Peyer's patch (tissue), 4 donors: Measurements from ENCODE around the gene MKS1. TPM values are rescaled to one million over a fixed set of nuclear protein-coding genes. Genes with fewer than 3 reads are reported as not detected.

Source experiments
- DNase-seq, 3 donors: peaks; one replicate each; pipeline ENCODE4 v3.0.0-alpha.2; 2017 to 2019
- H3K27ac ChIP-seq, 4 donors: fragments of 200-600 bp; sonication (generic); one replicate each; pipeline ENCODE4 v1.5.1; 2016 to 2019
- H3K27me3 ChIP-seq, 2 donors: fragments of 200-600 bp; sonication (generic); one replicate each; pipeline ENCODE4 v1.5.1; 2019
- H3K36me3 ChIP-seq, 3 donors: fragments of 200-600 bp; sonication (generic); one replicate each; pipeline ENCODE4 v1.5.1; 2016 to 2019
- H3K4me1 ChIP-seq, 4 donors: fragments of 200-600 bp; sonication (generic); one replicate each; pipeline ENCODE4 v1.5.1; 2016 to 2019
- H3K4me3 ChIP-seq, 4 donors: fragments of 200-600 bp; sonication (generic); 1 replicate in 3 of 4; 2 replicates in 1 of 4; pipeline ENCODE4 v1.5.1; 2016 to 2019; ENCODE audit warnings: mild to moderate bottlenecking in 1 of 4
- H3K9me3 ChIP-seq, 4 donors: fragments of 200-600 bp; sonication (generic); one replicate each; pipeline ENCODE4 v1.5.1; 2016 to 2019; ENCODE audit warnings: mild to moderate bottlenecking in 1 of 4
- CTCF ChIP-seq, 6 experiments: fragments of 450-650 bp in 4 of 6; fragments of 200-600 bp in 2 of 6; sonication (generic) in 1 of 6; IDR thresholded peaks; one replicate each; pipeline ENCODE4 v1.5.1; 2017 to 2019; ENCODE audit warnings: antibody characterized with exemption in 6 of 6, mild to moderate bottlenecking in 3 of 6, moderate library complexity in 1 of 6
- POLR2A ChIP-seq, 2 donors: fragments of 450-650 bp; IDR thresholded peaks; one replicate each; pipeline ENCODE4 v1.5.1; 2017; ENCODE audit warnings: antibody characterized with exemption in 2 of 2, mild to moderate bottlenecking in 2 of 2, moderate library complexity in 2 of 2
- total RNA-seq, 4 donors: library from RNA; depleted of rRNA; stranded (reverse); fragments of >200 nt; gene quantifications; one replicate each; pipeline ENCODE4 v1.1.0, GENCODE V29; 2016

Gene MKS1
- total RNA-seq, 4 donors from 2014 or later, result 6.7 to 20.9 (median 14.8) TPM

- no peak overlapping the region for H3K4me3 ChIP-seq
- H3K36me3 ChIP-seq, result no peaks in the 10 kb centered on the region
- no peak for DNase-seq
- no peaks in the 10 kb centered on the region for H3K4me1 ChIP-seq
- H3K27ac ChIP-seq, result no peak overlapping the region
- no peaks in the 10 kb centered on the region for H3K9me3 ChIP-seq
- no peaks in the 10 kb centered on the region for H3K27me3 ChIP-seq
- TF ChIP-seq CTCF (IDR thresholded peaks at IDR 0.05), result no peak
- TF ChIP-seq POLR2A (IDR thresholded peaks at IDR 0.05), result no peak
Observed at GRCh38 chr17:58183514-58183913, 35.5 kb downstream of the MKS1 start.

GRCh38 chr17:58181796-58182195, 37.3 kb downstream of the MKS1 start:
- TF ChIP-seq CTCF (IDR thresholded peaks at IDR 0.05), result no peak
- TF ChIP-seq POLR2A (IDR thresholded peaks at IDR 0.05), result no peak
- no peaks in the 10 kb centered on the region for H3K4me1 ChIP-seq
- no peaks in the 10 kb centered on the region for H3K36me3 ChIP-seq
- H3K27ac ChIP-seq, result no peak overlapping the region
- no peak for DNase-seq
- H3K9me3 ChIP-seq, result no peaks in the 10 kb centered on the region
- H3K4me3 ChIP-seq, result no peak overlapping the region
- no peaks in the 10 kb centered on the region for H3K27me3 ChIP-seq

- no peak overlapping the region for H3K27ac ChIP-seq
- H3K27me3 ChIP-seq, result no peaks in the 10 kb centered on the region
- no peaks in the 10 kb centered on the region for H3K4me1 ChIP-seq
- TF ChIP-seq CTCF (IDR thresholded peaks at IDR 0.05) (no peak), POLR2A (IDR thresholded peaks at IDR 0.05) (no peak)
- DNase-seq, result no peak
- H3K4me3 ChIP-seq, result no peak overlapping the region
- H3K36me3 ChIP-seq, result no peaks in the 10 kb centered on the region
- no peaks in the 10 kb centered on the region for H3K9me3 ChIP-seq
Observed at GRCh38 chr17:58176200-58176599, 42.9 kb downstream of the MKS1 start.

- DNase-seq, result no peak
- H3K4me3 ChIP-seq, result no peak overlapping the region
- H3K4me1 ChIP-seq, result no peaks in the 10 kb centered on the region
- H3K9me3 ChIP-seq, result no peaks in the 10 kb centered on the region
- TF ChIP-seq POLR2A (IDR thresholded peaks at IDR 0.05), result no peak
- no peak for TF ChIP-seq CTCF (IDR thresholded peaks at IDR 0.05)
- no peaks in the 10 kb centered on the region for H3K27me3 ChIP-seq
- H3K36me3 ChIP-seq, result no peaks in the 10 kb centered on the region
- H3K27ac ChIP-seq, result no peak overlapping the region
Observed at GRCh38 chr17:58174871-58175270, 44.2 kb downstream of the MKS1 start.

GRCh38 chr17:58172369-58173071, 46.5 kb downstream of the MKS1 start:
- DNase-seq, result no peak
- no peak overlapping the region for H3K4me3 ChIP-seq
- H3K27ac ChIP-seq, result peak overlapping the region in 1 of 4 donors; percentile 10
- TF ChIP-seq POLR2A (IDR thresholded peaks at IDR 0.05) (no peak), CTCF (IDR thresholded peaks at IDR 0.05) (peak; percentile 7 to 59 (median 44))
- H3K4me1 ChIP-seq, result no peaks in the 10 kb centered on the region
- no peaks in the 10 kb centered on the region for H3K27me3 ChIP-seq
- no peaks in the 10 kb centered on the region for H3K9me3 ChIP-seq
- no peaks in the 10 kb centered on the region for H3K36me3 ChIP-seq
